H9 (cell line): ENCODE results near the gene RPL39L. TPM values are rescaled to one million over a fixed set of nuclear protein-coding genes. Genes with fewer than 3 reads are reported as not detected.
A peak's percentile ranks its signal among the peaks of the same experiment; 100 is the strongest.

ENCODE experiments used
- DNase-seq: peaks from one replicate; pipeline ENCODE4 v3.0.0-alpha.2; 2017
- H2AFZ ChIP-seq: one replicate; pipeline ENCODE4 v1.6.1; 2013; ENCODE audit warnings: mild to moderate bottlenecking, low read length, control low read depth, moderate library complexity
- H2AK5ac ChIP-seq: 2 replicates; pipeline ENCODE4 v1.6.1; 2013; ENCODE audit warnings: low read length, control low read depth, mixed read lengths; ENCODE audit not compliant: insufficient read length
- H2BK120ac ChIP-seq: one replicate; pipeline ENCODE4 v1.6.1; 2013; ENCODE audit warnings: low read depth, mild to moderate bottlenecking, low read length, control low read depth, inconsistent platforms; ENCODE audit not compliant: poor library complexity, severe bottlenecking
- H2BK12ac ChIP-seq: 2 replicates; pipeline ENCODE4 v1.6.1; 2013; ENCODE audit warnings: low read length, control low read depth, mixed read lengths, low read depth; ENCODE audit not compliant: insufficient read length
- H2BK15ac ChIP-seq: 2 replicates; pipeline ENCODE4 v1.6.1; 2013; ENCODE audit warnings: low read depth, low read length, control low read depth
- H2BK20ac ChIP-seq: one replicate; pipeline ENCODE4 v1.6.1; 2013; ENCODE audit warnings: low read depth, mild to moderate bottlenecking, low read length, control low read depth, inconsistent platforms; ENCODE audit not compliant: poor library complexity, severe bottlenecking
- H2BK5ac ChIP-seq: 2 replicates; pipeline ENCODE4 v1.6.1; 2013; ENCODE audit warnings: low read length, control low read depth, mixed read lengths; ENCODE audit not compliant: insufficient read length
- H3K14ac ChIP-seq: 2 replicates; pipeline ENCODE4 v1.6.1; 2013; ENCODE audit warnings: low read length, control low read depth; ENCODE audit not compliant: insufficient read depth
- H3K18ac ChIP-seq: 2 replicates; pipeline ENCODE4 v1.6.1; 2013; ENCODE audit warnings: low read depth, mild to moderate bottlenecking, mixed read lengths, low read length, control low read depth; ENCODE audit not compliant: insufficient read length
- H3K23ac ChIP-seq: 2 replicates; pipeline ENCODE4 v1.6.1; 2013; ENCODE audit warnings: low read length, control low read depth, mixed read lengths, low read depth; ENCODE audit not compliant: insufficient read length
- H3K23me2 ChIP-seq: 2 replicates; pipeline ENCODE4 v1.6.1; 2013; ENCODE audit warnings: low read depth, mild to moderate bottlenecking, mixed read lengths, low read length, control low read depth; ENCODE audit not compliant: insufficient read length, poor library complexity, severe bottlenecking
- H3K27ac ChIP-seq: 2 replicates; pipeline ENCODE4 v1.5.1; 2013; ENCODE audit warnings: low read length, control low read depth, mixed read lengths, low read depth; ENCODE audit not compliant: insufficient read length
- H3K27me3 ChIP-seq: 2 replicates; pipeline ENCODE4 v1.6.1; 2013; ENCODE audit warnings: low read length, control low read depth, inconsistent platforms; ENCODE audit not compliant: insufficient read depth
- H3K4ac ChIP-seq: 2 replicates; pipeline ENCODE4 v1.6.1; 2013; ENCODE audit warnings: low read depth, mild to moderate bottlenecking, control low read depth, inconsistent platforms, low read length, moderate library complexity
- H3K4me1 ChIP-seq: 2 replicates; pipeline ENCODE4 v1.6.1; 2013; ENCODE audit warnings: low read length, control low read depth, inconsistent platforms; ENCODE audit not compliant: insufficient read depth
- H3K4me2 ChIP-seq: 2 replicates; pipeline ENCODE4 v1.6.1; 2013; ENCODE audit warnings: low read length, control low read depth, mixed read lengths; ENCODE audit not compliant: insufficient read length, insufficient read depth
- H3K56ac ChIP-seq: 2 replicates; pipeline ENCODE4 v1.6.1; 2013; ENCODE audit warnings: low read depth, mild to moderate bottlenecking, mixed read lengths, low read length, control low read depth; ENCODE audit not compliant: insufficient read length
- H3K79me1 ChIP-seq: 2 replicates; pipeline ENCODE4 v1.6.1; 2013; ENCODE audit warnings: low read depth, mild to moderate bottlenecking, moderate library complexity, low read length, control low read depth, inconsistent platforms; ENCODE audit not compliant: insufficient read depth, poor library complexity, severe bottlenecking
- H3K79me2 ChIP-seq: 2 replicates; pipeline ENCODE4 v1.6.1; 2013; ENCODE audit warnings: low read length, control low read depth, inconsistent platforms; ENCODE audit not compliant: insufficient read depth
- H3K9ac ChIP-seq: 2 replicates; pipeline ENCODE4 v1.6.1; 2013; ENCODE audit warnings: low read length, control low read depth, mixed read lengths; ENCODE audit not compliant: insufficient read length; ENCODE audit errors: extremely low read depth
- H3K9me3 ChIP-seq: one replicate; pipeline ENCODE4 v1.6.1; 2013; ENCODE audit warnings: low read depth, low read length, inconsistent platforms; ENCODE audit not compliant: control insufficient read depth
- H3T11ph ChIP-seq: one replicate; pipeline ENCODE4 v1.6.1; 2013; ENCODE audit warnings: mild to moderate bottlenecking, low read length, control low read depth, inconsistent platforms
- H4K20me1 ChIP-seq: one replicate; pipeline ENCODE4 v1.6.1; 2013; ENCODE audit not compliant: control insufficient read depth, insufficient read length, insufficient read depth
- H4K5ac ChIP-seq: 2 replicates; pipeline ENCODE4 v1.6.1; 2013; ENCODE audit warnings: low read depth, mild to moderate bottlenecking, mixed read lengths, low read length, control low read depth; ENCODE audit not compliant: insufficient read length
- H4K8ac ChIP-seq: replicated peaks from 2 replicates; pipeline ENCODE4 v1.6.1; 2013; ENCODE audit warnings: low read length, control low read depth, mixed read lengths, low read depth; ENCODE audit not compliant: insufficient read length
- H4K91ac ChIP-seq: 2 replicates; pipeline ENCODE4 v1.6.1; 2013; ENCODE audit warnings: low read depth, mild to moderate bottlenecking, moderate library complexity, mixed read lengths, low read length, control low read depth; ENCODE audit not compliant: insufficient read length
- H3K27ac Mint-ChIP-seq, 3 experiments: 2 replicates in 2 of 3; 3 replicates in 1 of 3; pipeline ENCODE4 v1.8.0; 2020 to 2021; ENCODE audit warnings: mixed read lengths in 3 of 3, mild to moderate bottlenecking in 1 of 3, moderate library complexity in 1 of 3
- H3K27me3 Mint-ChIP-seq: 2 replicates; pipeline ENCODE4 v1.8.0; 2021; ENCODE audit warnings: low read depth, mild to moderate bottlenecking, moderate library complexity, mixed read lengths
- H3K36me3 Mint-ChIP-seq, 3 experiments: 2 replicates in 2 of 3; 3 replicates in 1 of 3; pipeline ENCODE4 v1.8.0; 2020 to 2021; ENCODE audit warnings: low read depth in 3 of 3, mixed read lengths in 3 of 3; ENCODE audit not compliant: insufficient read depth in 1 of 3
- H3K4me1 Mint-ChIP-seq, 2 experiments: 2 replicates each; pipeline ENCODE4 v1.8.0; 2020; ENCODE audit warnings: mixed read lengths in 2 of 2
- H3K4me3 Mint-ChIP-seq, 2 experiments: 2 replicates in 1 of 2; 3 replicates in 1 of 2; pipeline ENCODE4 v1.8.0; 2020 to 2021; ENCODE audit warnings: mild to moderate bottlenecking in 2 of 2, mixed read lengths in 2 of 2, moderate library complexity in 1 of 2
- H3K9me3 Mint-ChIP-seq, 2 experiments: 2 replicates in 1 of 2; 3 replicates in 1 of 2; pipeline ENCODE4 v1.8.0; 2020; ENCODE audit warnings: mild to moderate bottlenecking in 2 of 2, mixed read lengths in 2 of 2, moderate library complexity in 1 of 2
- WGBS: extraction: QIAGEN DNeasy Blood & Tissue Kit; methylation state at CpG from one replicate; pipeline ENCODE4 v1.1.7; 2013; ENCODE audit warnings: missing lambda C conversion rate, low lambda C conversion rate, mixed read lengths; ENCODE audit not compliant: insufficient read length; ENCODE audit errors: extremely low coverage; 5-methylcytosine and 5-hydroxymethylcytosine counted together
- total RNA-seq: library from RNA; stranded (reverse); gene quantifications from 2 replicates; pipeline ENCODE4 v1.2.1, GENCODE V29; 2021
- TF ChIP-seq, protein P1 (sequence below): fragments of 200-600 bp; sonication (generic); conservative IDR thresholded peaks from 3 replicates; pipeline ENCODE4 v1.8.0; 2021; ENCODE audit warnings: antibody characterized with exemption, mild to moderate bottlenecking

Gene RPL39L
- total RNA-seq, 1 experiment from 2014 or later: 71.7 TPM

DNA sequence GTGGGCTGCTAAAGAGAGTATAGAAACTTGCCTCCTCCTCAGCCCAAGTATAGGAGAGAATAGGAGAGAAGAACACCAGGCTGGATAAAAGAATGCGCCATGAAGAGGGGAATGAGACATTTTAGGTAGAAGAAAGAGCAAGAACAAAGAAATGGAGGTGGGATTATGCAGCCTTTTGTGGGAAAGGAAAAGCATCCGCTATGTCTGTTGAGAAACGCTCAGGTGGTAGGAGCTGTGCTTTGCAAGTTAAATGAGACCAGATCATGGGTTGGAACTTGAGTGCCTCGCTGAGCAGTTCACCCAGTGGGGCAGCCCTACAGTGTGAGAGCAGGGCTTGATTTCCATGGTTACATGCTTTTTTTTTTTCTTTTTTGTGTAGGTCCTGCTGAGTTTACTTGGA, 46.5 kb upstream of the RPL39L start:
- H3K4me2 ChIP-seq: peak overlapping the region; percentile 30
- H2BK15ac ChIP-seq: no peak overlapping the region
- no peak overlapping the region for H3T11ph ChIP-seq
- H2BK12ac ChIP-seq: no peak overlapping the region
- Mint-ChIP-seq H3K9me3 (peaks cover 0 to 2% of the 10 kb centered on the region in 2 experiments; a peak in 1 of 5 replicates), H3K4me3 (peak overlapping the region in 1 of 2 experiments; percentile 51; a peak in 2 of 5 replicates), H3K27me3 (no peaks in the 10 kb centered on the region; the same call in 1 of the 2 replicates), H3K4me1 (peaks cover 64 to 83% of the 10 kb centered on the region in 2 experiments), H3K27ac (peak overlapping the region; percentile 63 to 96 (median 89)), H3K36me3 (peaks cover 0 to 8% (median 0%) of the 10 kb centered on the region in 3 experiments; a peak in 3 of 7 replicates)
- H3K79me1 ChIP-seq: no peaks in the 10 kb centered on the region
- no peaks in the 10 kb centered on the region for H4K20me1 ChIP-seq
- H3K4ac ChIP-seq: no peak overlapping the region; the same call in 1 of the 2 replicates
- H3K27me3 ChIP-seq: no peaks in the 10 kb centered on the region
- no CpG with 5 or more reads among the region's 4 CpGs for WGBS
- H2BK120ac ChIP-seq: peak overlapping the region; percentile 78
- no peak overlapping the region for H2AFZ ChIP-seq
- H3K79me2 ChIP-seq: no peaks in the 10 kb centered on the region
- H3K18ac ChIP-seq: no peak overlapping the region
- H3K23me2 ChIP-seq: no peaks in the 10 kb centered on the region
- no peak overlapping the region; the same call in 1 of the 2 replicates for H3K14ac ChIP-seq
- no peak overlapping the region for H4K5ac ChIP-seq
- H3K9ac ChIP-seq: peak overlapping the region; percentile 51
- no peak overlapping the region for H2AK5ac ChIP-seq
- no peak overlapping the region for H4K91ac ChIP-seq
- TF ChIP-seq, protein P1, sequence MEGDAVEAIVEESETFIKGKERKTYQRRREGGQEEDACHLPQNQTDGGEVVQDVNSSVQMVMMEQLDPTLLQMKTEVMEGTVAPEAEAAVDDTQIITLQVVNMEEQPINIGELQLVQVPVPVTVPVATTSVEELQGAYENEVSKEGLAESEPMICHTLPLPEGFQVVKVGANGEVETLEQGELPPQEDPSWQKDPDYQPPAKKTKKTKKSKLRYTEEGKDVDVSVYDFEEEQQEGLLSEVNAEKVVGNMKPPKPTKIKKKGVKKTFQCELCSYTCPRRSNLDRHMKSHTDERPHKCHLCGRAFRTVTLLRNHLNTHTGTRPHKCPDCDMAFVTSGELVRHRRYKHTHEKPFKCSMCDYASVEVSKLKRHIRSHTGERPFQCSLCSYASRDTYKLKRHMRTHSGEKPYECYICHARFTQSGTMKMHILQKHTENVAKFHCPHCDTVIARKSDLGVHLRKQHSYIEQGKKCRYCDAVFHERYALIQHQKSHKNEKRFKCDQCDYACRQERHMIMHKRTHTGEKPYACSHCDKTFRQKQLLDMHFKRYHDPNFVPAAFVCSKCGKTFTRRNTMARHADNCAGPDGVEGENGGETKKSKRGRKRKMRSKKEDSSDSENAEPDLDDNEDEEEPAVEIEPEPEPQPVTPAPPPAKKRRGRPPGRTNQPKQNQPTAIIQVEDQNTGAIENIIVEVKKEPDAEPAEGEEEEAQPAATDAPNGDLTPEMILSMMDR: no peak
- no peak overlapping the region for H4K8ac ChIP-seq
- H3K56ac ChIP-seq: no peak overlapping the region
- DNase-seq: peak; percentile 92
- H2BK5ac ChIP-seq: no peak overlapping the region
- no peak overlapping the region for H3K23ac ChIP-seq
- H2BK20ac ChIP-seq: no peak overlapping the region
- peaks cover 20% of the 10 kb centered on the region for H3K4me1 ChIP-seq
- H3K27ac ChIP-seq: peak overlapping the region; percentile 96
- H3K9me3 ChIP-seq: no peaks in the 10 kb centered on the region
